PC-9 (cell line): Measurements from ENCODE around the gene BMAL1. TPM values are rescaled to one million over a fixed set of nuclear protein-coding genes. Genes with fewer than 3 reads are reported as not detected.
A peak's percentile ranks its signal among the peaks of the same experiment; 100 is the strongest.

Experiments used
- BruUV-seq: library from RNA; stranded (reverse); fragments of 400-500 nt; replicated peaks from 2 replicates; lab custom pipeline; 2021; lab: Mats Ljungman, UMichigan
- CTCF ChIA-PET: fragments of 300-600 bp; sonication (Branson Sonifier 250); formaldehyde crosslinking; loops from one replicate; lab custom pipeline; 2022; ENCODE audit warnings: antibody characterized with exemption; lab: Charles Lee
- POLR2A ChIA-PET: fragments of 300-600 bp; sonication (Branson Sonifier 250); formaldehyde crosslinking; loops from one replicate; lab custom pipeline; 2022; ENCODE audit warnings: antibody characterized with exemption; ENCODE audit not compliant: unreplicated experiment; lab: Charles Lee
- DNase-seq, 2 experiments: peaks; one replicate each; pipeline versions ENCODE4 v3.0.0 to v3.0.0-alpha.2; 2015 to 2022; ENCODE audit warnings: mixed read lengths in 1 of 2
- H2AFZ ChIP-seq: fragments of 200-600 bp; sonication (generic); 2 replicates; pipeline ENCODE4 v1.8.1; 2017; ENCODE audit warnings: antibody characterized with exemption
- H3F3A ChIP-seq: fragments of 200-600 bp; sonication (generic); 2 replicates; pipeline ENCODE4 v1.8.1; 2017; ENCODE audit warnings: antibody characterized with exemption, mild to moderate bottlenecking, low read depth; ENCODE audit not compliant: insufficient read depth
- H3K27ac ChIP-seq: fragments of 200-600 bp; sonication (generic); 2 replicates; pipeline ENCODE4 v1.6.1; 2016; ENCODE audit warnings: mixed run types
- H3K27me3 ChIP-seq: fragments of 200-600 bp; sonication (generic); 2 replicates; pipeline ENCODE4 v1.6.1; 2016; ENCODE audit warnings: low read depth, mixed run types; ENCODE audit not compliant: insufficient read depth
- H3K36me3 ChIP-seq: fragments of 200-600 bp; sonication (generic); 2 replicates; pipeline ENCODE4 v1.6.1; 2016; ENCODE audit warnings: low read depth, mixed run types
- H3K4me1 ChIP-seq: fragments of 200-600 bp; sonication (generic); replicated peaks from 2 replicates; pipeline ENCODE4 v1.6.1; 2016; ENCODE audit warnings: mixed run types; ENCODE audit not compliant: insufficient read depth
- H3K4me2 ChIP-seq: fragments of 200-600 bp; sonication (generic); 2 replicates; pipeline ENCODE4 v1.6.1; 2017; ENCODE audit warnings: mixed run types
- H3K4me3 ChIP-seq: fragments of 200-600 bp; sonication (generic); 2 replicates; pipeline ENCODE4 v1.6.1; 2016; ENCODE audit warnings: mixed run types
- H3K79me2 ChIP-seq: fragments of 200-600 bp; sonication (generic); 2 replicates; pipeline ENCODE4 v1.6.1; 2017; ENCODE audit warnings: low read depth, mixed run types
- H3K9me2 ChIP-seq: fragments of 200-600 bp; sonication (generic); 2 replicates; pipeline ENCODE4 v1.8.1; 2017; ENCODE audit warnings: mild to moderate bottlenecking; ENCODE audit not compliant: insufficient read depth
- H3K9me3 ChIP-seq: fragments of 200-600 bp; sonication (generic); 2 replicates; pipeline ENCODE4 v1.8.1; 2016; ENCODE audit warnings: low read depth; ENCODE audit not compliant: insufficient read depth
- H4K20me1 ChIP-seq: fragments of 200-600 bp; sonication (generic); 2 replicates; pipeline ENCODE4 v1.8.1; 2017; ENCODE audit not compliant: insufficient read depth
- EZH2 ChIP-seq: fragments of 200-600 bp; sonication (generic); IDR thresholded peaks from 2 replicates; pipeline ENCODE4 v1.8.0; 2017; ENCODE audit warnings: antibody characterized with exemption, low read depth
- intact Hi-C: fragments of 100-400 bp; cut with micrococcal nuclease; formaldehyde crosslinking; loops from one replicate; pipeline ENCODE4 v1.10.0; 2022; ENCODE audit not compliant: unreplicated experiment
- total RNA-seq: library from RNA; stranded (reverse); gene quantifications from 2 replicates; pipeline ENCODE4 v1.2.3, GENCODE V29; 2021
- TF ChIP-seq, protein P1 (sequence below): fragments of 200-600 bp; sonication (generic); conservative IDR thresholded peaks from 2 replicates; pipeline ENCODE4 v1.6.1; 2017; ENCODE audit warnings: mixed run types, antibody characterized with exemption, mild to moderate bottlenecking, moderate library complexity

The BMAL1 gene
- total RNA-seq, 1 experiment from 2014 or later = 15.0 TPM

DNA sequence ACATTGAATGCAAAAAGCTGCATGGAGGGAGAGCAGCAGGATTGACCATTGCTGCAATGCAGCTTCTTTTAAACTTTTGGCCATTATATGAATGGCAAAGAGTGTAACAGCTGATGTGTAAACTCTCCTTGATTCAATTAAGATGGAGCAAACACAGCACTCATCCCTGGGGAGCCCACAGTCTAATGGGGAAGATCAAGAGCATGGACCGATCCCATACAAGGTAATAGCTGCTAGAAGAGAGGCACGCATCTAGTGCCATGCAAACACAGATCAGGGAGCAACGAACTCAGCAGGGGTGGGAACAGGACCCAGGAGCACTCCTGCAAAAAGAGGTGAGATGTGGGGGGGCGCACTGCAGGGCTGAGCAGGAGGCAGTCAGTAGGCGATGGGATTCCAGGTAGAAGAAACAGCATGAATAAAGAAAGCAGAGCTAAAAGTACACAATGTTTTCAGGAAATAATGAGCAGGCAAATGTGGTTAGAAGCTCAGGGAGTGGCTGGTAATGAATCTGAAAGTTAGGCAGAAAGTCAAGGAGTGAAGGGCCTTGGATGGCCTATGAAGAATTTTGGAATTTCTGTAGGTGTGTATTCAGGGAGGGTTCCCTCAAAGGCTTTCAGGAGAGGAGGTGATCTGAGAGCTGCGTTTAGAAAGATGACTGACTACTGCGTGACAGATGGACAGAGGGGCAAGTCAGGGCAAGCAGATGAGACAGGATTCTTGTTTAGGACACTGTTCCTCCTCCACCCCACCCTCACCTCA lies 17.2 kb upstream of the BMAL1 start:
- Histone ChIP-seq H4K20me1 (no peaks in the 10 kb centered on the region), H3F3A (peaks cover 13% of the 10 kb centered on the region; the same call in 1 of the 2 replicates), H3K79me2 (no peaks in the 10 kb centered on the region), H2AFZ (no peak overlapping the region), H3K4me1 (peaks cover 37% of the 10 kb centered on the region), H3K27ac (no peak overlapping the region), H3K9me2 (no peaks in the 10 kb centered on the region), H3K4me3 (no peak overlapping the region), H3K27me3 (no peaks in the 10 kb centered on the region), H3K4me2 (no peak overlapping the region), H3K36me3 (no peaks in the 10 kb centered on the region), H3K9me3 (no peaks in the 10 kb centered on the region)
- no TSS peak for BruUV-seq
- TF ChIP-seq, protein P1, sequence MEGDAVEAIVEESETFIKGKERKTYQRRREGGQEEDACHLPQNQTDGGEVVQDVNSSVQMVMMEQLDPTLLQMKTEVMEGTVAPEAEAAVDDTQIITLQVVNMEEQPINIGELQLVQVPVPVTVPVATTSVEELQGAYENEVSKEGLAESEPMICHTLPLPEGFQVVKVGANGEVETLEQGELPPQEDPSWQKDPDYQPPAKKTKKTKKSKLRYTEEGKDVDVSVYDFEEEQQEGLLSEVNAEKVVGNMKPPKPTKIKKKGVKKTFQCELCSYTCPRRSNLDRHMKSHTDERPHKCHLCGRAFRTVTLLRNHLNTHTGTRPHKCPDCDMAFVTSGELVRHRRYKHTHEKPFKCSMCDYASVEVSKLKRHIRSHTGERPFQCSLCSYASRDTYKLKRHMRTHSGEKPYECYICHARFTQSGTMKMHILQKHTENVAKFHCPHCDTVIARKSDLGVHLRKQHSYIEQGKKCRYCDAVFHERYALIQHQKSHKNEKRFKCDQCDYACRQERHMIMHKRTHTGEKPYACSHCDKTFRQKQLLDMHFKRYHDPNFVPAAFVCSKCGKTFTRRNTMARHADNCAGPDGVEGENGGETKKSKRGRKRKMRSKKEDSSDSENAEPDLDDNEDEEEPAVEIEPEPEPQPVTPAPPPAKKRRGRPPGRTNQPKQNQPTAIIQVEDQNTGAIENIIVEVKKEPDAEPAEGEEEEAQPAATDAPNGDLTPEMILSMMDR = no peak
- TF ChIP-seq EZH2 = no peak
- ChIA-PET CTCF (no interaction called here), POLR2A (interaction anchor here (0.6 kb wide), 1 partner anchor 310 kb away, joined by 5 read pairs; no protein-coding TSS in a partner anchor)
- DNase-seq = no peak
- intact Hi-C loops = loop anchor here (1.0 kb wide), 1 partner anchor 72 kb away; no protein-coding TSS in a partner anchor

DNA sequence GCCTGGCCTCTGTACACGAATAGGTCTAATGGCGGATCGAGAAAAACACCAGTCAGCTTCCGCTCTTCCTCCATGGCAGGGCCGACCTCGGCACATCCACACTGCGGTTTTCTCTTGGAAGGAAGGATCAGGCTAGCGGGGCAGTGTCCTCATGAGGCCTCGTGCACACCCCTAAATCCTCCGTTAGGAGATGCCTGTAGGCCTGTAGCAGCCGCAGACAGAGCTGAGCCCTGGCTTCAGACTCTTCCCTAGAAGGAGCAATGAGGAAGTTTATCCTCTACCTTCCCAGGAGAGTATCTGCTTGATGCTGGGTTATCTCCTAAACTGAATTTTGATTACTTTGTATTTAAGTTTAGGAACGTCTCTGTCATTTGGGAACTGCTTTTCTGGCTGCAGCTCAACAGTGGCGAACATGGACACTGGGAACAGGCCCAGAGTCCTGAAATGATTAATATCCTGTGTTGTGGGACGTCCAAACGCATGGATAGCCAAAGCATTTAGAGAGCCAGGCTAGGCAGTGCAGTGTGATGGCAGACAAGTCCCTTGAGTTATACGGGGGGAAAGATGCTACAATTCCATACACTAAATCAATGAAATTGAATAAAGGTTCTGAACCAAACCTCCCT lies 16.5 kb upstream of the BMAL1 start:
- TSS peak; percentile 85 for BruUV-seq
- POLR2A ChIA-PET = interaction anchor here (0.6 kb wide), 1 partner anchor 311 kb away, joined by 5 read pairs; no protein-coding TSS in a partner anchor
- Histone ChIP-seq H3F3A (peaks cover 13% of the 10 kb centered on the region; the same call in 1 of the 2 replicates), H3K79me2 (no peaks in the 10 kb centered on the region), H3K9me3 (no peaks in the 10 kb centered on the region), H3K27me3 (no peaks in the 10 kb centered on the region), H3K4me1 (peaks cover 37% of the 10 kb centered on the region), H3K27ac (peak overlapping the region; percentile 75), H3K4me2 (peak overlapping the region; percentile 69), H2AFZ (no peak overlapping the region), H3K4me3 (no peak overlapping the region), H3K9me2 (no peaks in the 10 kb centered on the region), H3K36me3 (no peaks in the 10 kb centered on the region), H4K20me1 (no peaks in the 10 kb centered on the region)
- CTCF ChIA-PET = interaction anchor here (1.0 kb wide), 1 partner anchor 45 kb away, joined by 3 read pairs; no protein-coding TSS in a partner anchor
- no peak for TF ChIP-seq EZH2
- TF ChIP-seq, protein P1 = no peak
- no peak for DNase-seq
- intact Hi-C loops = loop anchor here (1.0 kb wide), 3 partner anchors 16 to 71 kb away; partner anchors contain the start of gene BMAL1

DNA sequence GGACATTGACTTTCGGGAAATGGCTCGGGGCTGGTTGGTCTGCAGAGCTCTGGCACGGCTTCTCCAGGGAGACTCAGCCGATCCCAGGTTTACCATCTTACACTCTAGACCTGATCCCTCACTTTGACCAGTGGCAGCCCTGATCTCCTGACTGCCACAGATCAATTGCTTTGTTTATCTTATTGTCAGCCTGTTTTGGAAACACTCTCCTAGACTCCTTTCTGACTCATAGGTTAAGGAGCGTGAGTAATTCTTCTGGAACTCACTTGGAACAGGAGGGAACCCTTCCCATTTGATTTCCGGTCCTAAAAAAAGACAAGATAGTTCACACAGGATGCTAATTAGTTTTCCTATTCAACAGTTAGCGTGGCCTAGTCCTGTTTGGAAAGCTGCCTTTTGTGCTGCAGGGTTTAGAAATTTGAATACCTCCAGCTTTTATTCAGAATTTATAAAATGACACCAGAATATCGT lies 16.0 kb upstream of the BMAL1 start:
- Histone ChIP-seq H4K20me1 (no peaks in the 10 kb centered on the region), H3F3A (peaks cover 13% of the 10 kb centered on the region; the same call in 1 of the 2 replicates), H3K4me3 (no peak overlapping the region), H2AFZ (no peak overlapping the region), H3K4me1 (peaks cover 37% of the 10 kb centered on the region), H3K4me2 (peak overlapping the region; percentile 69), H3K9me2 (no peaks in the 10 kb centered on the region), H3K27me3 (no peaks in the 10 kb centered on the region), H3K27ac (peak overlapping the region; percentile 75), H3K79me2 (no peaks in the 10 kb centered on the region), H3K9me3 (no peaks in the 10 kb centered on the region), H3K36me3 (no peaks in the 10 kb centered on the region)
- ChIA-PET CTCF (interaction anchor here (1.0 kb wide), 1 partner anchor 46 kb away, joined by 3 read pairs; no protein-coding TSS in a partner anchor), POLR2A (no interaction called here)
- intact Hi-C loops = loop anchor here (1.0 kb wide), 2 partner anchors 16 to 45 kb away; partner anchors contain the start of gene BMAL1
- no TSS peak for BruUV-seq
- peak in 1 of 2 experiments; percentile 81 for DNase-seq
- TF ChIP-seq, protein P1 = no peak
- no peak for TF ChIP-seq EZH2
